Astrocyte of the cerebellum (primary cell): ENCODE results near the gene DMAP1.

Experiments
- DNase-seq: peaks from one replicate; pipeline ENCODE4 v3.0.0-alpha.2; 2011; ENCODE audit warnings: low read depth
- H3K4me3 ChIP-seq: 2 replicates; pipeline ENCODE4 v1.5.1; 2011; ENCODE audit warnings: mild to moderate bottlenecking, low read depth, low read length, moderate library complexity
- CTCF ChIP-seq: IDR thresholded peaks from 2 replicates; pipeline ENCODE4 v1.5.1; 2012; ENCODE audit warnings: low read length, low read depth, moderate library complexity, mild to moderate bottlenecking; ENCODE audit errors: missing control alignments
- in situ Hi-C: cut with HindIII; loops from 2 replicates; pipeline ENCODE4 v1.10.0; 2017; ENCODE audit warnings: low sequenced_read_pairs

Gene DMAP1

DNA sequence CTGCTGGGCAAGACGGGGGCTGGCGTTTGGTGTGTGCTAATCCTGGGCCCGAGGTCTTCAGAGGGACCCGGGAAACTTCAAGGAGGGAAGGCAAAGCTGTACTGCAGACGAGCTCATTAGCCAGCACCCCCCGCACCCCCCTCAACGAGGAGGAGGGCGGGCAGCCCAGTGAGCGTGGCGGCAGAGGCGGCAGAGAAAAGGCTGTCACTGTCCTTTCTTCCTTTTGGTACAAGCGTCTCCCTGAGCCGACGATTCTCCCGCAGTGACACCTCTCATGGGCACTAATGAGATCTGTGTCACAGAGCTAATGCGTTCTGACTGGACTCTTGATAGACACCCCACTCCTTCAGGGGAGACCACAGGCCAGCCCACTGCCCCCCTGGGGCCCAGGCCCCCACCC lies 29.5 kb downstream of the DMAP1 start:
- no peak overlapping the region for H3K4me3 ChIP-seq
- TF ChIP-seq CTCF: no peak
- in situ Hi-C loops: no loop called here
- no peak for DNase-seq

- no peak for DNase-seq
- H3K4me3 ChIP-seq: no peak overlapping the region
- TF ChIP-seq CTCF: no peak
- in situ Hi-C loops: no loop called here
Measured at GRCh38 chr1:44243782-44244495, 30.7 kb downstream of the DMAP1 start.

DNA sequence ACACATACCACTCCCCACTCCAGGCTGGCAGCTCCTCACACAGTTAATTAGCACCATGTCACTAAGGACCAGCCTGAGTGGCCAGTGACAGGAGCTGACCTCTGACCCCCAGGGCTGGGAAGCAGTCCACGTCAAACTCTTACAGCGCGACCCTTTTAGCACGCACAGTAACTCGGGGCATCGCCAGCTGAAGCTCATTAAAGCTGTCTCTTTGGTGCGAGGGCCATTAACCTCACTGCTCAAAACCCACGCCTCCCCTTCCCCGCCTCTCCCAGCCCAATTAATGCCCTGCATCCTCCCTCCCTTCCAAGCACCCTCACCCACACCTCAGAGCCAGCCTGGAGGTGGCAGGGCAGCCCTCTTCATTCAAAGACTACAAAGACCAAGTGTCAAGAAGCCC lies 31.7 kb downstream of the DMAP1 start:
- TF ChIP-seq CTCF: no peak
- H3K4me3 ChIP-seq: no peak overlapping the region
- no peak for DNase-seq
- in situ Hi-C loops: no loop called here

DNA sequence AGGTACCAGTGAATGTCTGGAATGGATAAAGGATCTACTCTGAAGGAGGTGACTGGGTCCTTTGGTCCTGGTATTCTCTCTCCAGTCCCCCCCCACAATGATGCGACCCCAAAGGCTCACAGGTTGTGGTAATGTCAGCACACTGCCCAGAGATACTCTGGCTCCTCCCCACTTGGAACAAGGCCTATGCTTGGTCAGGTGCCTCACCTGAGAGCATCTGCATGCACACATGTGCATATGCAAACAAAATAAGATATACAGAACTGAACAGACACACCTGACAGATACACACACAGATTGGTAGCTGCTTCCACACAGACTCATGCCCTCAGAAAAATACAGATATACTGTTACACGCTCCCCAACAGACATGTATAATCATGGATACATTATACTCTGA lies 33.5 kb downstream of the DMAP1 start:
- TF ChIP-seq CTCF: no peak
- in situ Hi-C loops: no loop called here
- DNase-seq: no peak
- H3K4me3 ChIP-seq: no peak overlapping the region

- TF ChIP-seq CTCF: no peak
- H3K4me3 ChIP-seq: no peak overlapping the region
- DNase-seq: no peak
- in situ Hi-C loops: no loop called here
Measured at GRCh38 chr1:44249543-44249942, 36.3 kb downstream of the DMAP1 start.

GRCh38 chr1:44250068-44250781 lies 37.0 kb downstream of the DMAP1 start:
- in situ Hi-C loops: no loop called here
- DNase-seq: no peak
- no peak for TF ChIP-seq CTCF

More at GRCh38 chr1:44250068-44250781, 37.0 kb downstream of the DMAP1 start:
- no peak overlapping the region for H3K4me3 ChIP-seq
